ENCODE measurements around the gene SPDYA.

Gene SPDYA

DNA sequence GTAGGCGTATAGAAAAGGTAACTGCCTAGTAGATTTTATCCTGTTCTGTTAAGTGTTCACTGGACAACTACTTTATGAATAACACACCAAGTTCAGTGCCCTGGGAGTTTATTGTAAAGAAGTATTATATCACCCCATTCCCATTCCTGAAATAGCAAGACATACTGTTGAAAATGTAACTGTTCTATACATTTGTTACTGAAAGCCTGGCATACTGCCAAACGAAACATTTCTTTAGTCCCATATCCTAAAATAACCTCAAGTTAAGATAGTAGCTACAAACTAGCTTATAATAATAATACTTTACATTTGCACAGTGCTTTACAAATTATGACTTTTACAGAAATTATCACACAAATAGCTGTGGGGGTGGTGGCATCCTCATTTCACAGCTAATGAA lies 25.1 kb downstream of the SPDYA start:
- DNase-seq (ENCODE audit: extremely low spot score), result no peak
- ChIA-PET POLR2A (no interaction called here), CTCF (interaction anchor here (1.0 to 2.9 kb wide), 6 partner anchors 9 to 23 kb away, joined by 3 to 15 read pairs (median 4); no protein-coding TSS in a partner anchor)

DNA sequence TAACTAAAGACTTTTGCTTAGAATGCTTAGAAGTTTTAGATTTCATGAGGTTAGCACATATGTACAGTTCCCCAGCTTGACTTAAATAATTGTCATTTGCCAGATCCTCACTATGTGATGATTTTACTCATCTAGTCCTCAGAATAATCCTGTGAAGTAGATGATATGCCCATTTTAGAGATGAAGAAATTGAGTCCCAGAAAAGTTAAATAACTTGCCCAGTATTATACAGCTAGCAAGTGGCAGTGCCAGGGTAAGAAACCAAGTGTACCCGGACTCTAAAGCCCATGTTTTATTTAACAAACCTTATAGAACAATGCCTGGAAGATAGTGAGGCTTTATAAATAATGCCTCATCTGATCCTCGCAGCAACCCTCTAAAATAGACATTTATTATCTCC lies 28.3 kb downstream of the SPDYA start:
- DNase-seq (ENCODE audit: extremely low spot score), result no peak
- TF ChIP-seq, protein P1, sequence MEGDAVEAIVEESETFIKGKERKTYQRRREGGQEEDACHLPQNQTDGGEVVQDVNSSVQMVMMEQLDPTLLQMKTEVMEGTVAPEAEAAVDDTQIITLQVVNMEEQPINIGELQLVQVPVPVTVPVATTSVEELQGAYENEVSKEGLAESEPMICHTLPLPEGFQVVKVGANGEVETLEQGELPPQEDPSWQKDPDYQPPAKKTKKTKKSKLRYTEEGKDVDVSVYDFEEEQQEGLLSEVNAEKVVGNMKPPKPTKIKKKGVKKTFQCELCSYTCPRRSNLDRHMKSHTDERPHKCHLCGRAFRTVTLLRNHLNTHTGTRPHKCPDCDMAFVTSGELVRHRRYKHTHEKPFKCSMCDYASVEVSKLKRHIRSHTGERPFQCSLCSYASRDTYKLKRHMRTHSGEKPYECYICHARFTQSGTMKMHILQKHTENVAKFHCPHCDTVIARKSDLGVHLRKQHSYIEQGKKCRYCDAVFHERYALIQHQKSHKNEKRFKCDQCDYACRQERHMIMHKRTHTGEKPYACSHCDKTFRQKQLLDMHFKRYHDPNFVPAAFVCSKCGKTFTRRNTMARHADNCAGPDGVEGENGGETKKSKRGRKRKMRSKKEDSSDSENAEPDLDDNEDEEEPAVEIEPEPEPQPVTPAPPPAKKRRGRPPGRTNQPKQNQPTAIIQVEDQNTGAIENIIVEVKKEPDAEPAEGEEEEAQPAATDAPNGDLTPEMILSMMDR (IDR thresholded peaks at IDR 0.05; ENCODE audit: control extremely low read depth, extremely low read depth, low read depth, missing control alignments), result no peak
- POLR2A ChIA-PET, result interaction anchor here (0.8 kb wide), 1 partner anchor 27 kb away, joined by 3 read pairs; no protein-coding TSS in a partner anchor
- CTCF ChIA-PET, result interaction anchor here (1.0 to 1.3 kb wide), 2 partner anchors 15 to 18 kb away, joined by 3 read pairs; no protein-coding TSS in a partner anchor

More for the DNA sequence above, 25.1 kb downstream of the SPDYA start:
- TF ChIP-seq, protein P1 (IDR thresholded peaks at IDR 0.05; ENCODE audit: control extremely low read depth, extremely low read depth, low read depth, missing control alignments), result no peak

- ChIA-PET CTCF (interaction anchor here (1.0 to 1.6 kb wide), 2 partner anchors 8 to 20 kb away, joined by 3 to 7 read pairs; no protein-coding TSS in a partner anchor), POLR2A (no interaction called here)
- DNase-seq (ENCODE audit: extremely low spot score), result no peak
- TF ChIP-seq, protein P1 (IDR thresholded peaks at IDR 0.05; ENCODE audit: control extremely low read depth, extremely low read depth, low read depth, missing control alignments), result no peak
Observed at GRCh38 chr2:28842042-28842441, 31.4 kb downstream of the SPDYA start.

DNA sequence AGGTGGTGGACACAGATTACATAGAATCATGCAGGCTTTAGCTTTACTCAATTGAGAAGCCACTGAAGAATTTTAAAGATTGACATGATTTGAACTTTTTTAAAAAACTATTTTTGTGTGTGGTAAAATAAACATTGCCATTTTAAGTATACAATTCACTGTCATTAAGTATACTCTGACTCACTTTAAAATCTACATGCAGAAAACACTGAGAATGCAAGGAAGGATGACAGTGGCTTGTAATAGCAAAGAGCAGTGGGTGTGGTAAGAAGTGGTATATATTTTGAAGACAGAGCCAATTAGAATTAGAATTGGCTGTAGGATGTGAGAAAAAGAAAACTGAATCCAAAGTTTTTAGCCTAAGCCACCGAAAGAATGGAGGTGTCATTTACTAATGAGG lies 44.6 kb downstream of the SPDYA start:
- CTCF ChIA-PET, result interaction anchor here (1.6 to 1.8 kb wide), 2 partner anchors 8 to 33 kb away, joined by 3 to 4 read pairs; no protein-coding TSS in a partner anchor
- DNase-seq (ENCODE audit: extremely low spot score), result no peak
- POLR2A ChIA-PET, result no interaction called here
- TF ChIP-seq, protein P1 (IDR thresholded peaks at IDR 0.05; ENCODE audit: control extremely low read depth, extremely low read depth, low read depth, missing control alignments), result no peak

DNA sequence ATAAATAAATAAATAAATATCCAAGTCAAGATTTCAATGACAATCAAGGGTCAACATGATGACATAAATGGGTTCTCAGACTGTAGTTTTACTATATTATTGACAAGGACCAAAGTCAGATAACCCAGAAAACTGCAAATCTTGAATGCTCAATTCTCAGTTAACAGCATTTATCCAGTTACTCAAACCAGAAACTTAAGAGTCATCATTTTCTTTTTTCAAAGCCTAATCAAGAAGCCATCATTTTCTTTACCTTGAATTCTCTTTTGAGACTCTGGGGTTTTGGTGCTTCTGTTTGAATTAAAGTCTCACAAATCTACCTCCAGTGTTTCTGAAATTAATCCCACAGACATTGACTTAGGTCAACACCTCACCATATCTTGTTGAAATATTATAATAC lies 45.3 kb downstream of the SPDYA start:
- no peak for DNase-seq (ENCODE audit: extremely low spot score)
- ChIA-PET CTCF (interaction anchor here (1.8 kb wide), 1 partner anchor 9 kb away, joined by 4 read pairs; no protein-coding TSS in a partner anchor), POLR2A (no interaction called here)
- TF ChIP-seq, protein P1 (IDR thresholded peaks at IDR 0.05; ENCODE audit: control extremely low read depth, extremely low read depth, low read depth, missing control alignments), result no peak

DNA sequence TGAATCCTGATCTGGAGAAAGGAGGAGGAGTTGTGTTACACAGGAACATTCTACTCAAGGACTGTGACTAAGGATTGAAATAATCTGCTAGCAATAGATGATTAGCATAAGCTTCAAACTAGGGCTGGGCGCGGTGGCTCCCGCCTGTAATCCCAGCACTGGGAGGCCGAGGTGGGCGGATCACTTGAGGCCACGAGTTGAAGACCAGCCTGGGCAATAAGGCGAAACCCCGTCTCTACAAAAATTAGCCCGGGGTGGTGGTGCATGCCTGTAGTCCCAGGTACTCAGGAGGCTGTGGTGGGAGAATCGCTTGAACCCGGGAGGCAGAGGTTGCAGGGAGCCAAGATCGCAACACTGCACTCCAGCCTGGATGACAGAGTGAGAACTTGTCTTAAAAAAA lies 58.0 kb downstream of the SPDYA start:
- POLR2A ChIA-PET, result no interaction called here
- DNase-seq (ENCODE audit: extremely low spot score), result no peak
- TF ChIP-seq, protein P1 (IDR thresholded peaks at IDR 0.05; ENCODE audit: control extremely low read depth, extremely low read depth, low read depth, missing control alignments), result no peak
- CTCF ChIA-PET, result interaction anchor here (1.2 kb wide), 1 partner anchor 36 kb away, joined by 3 read pairs; no protein-coding TSS in a partner anchor
